A549 (cell line): ENCODE data around the gene TSHZ2. TPM values are rescaled to one million over a fixed set of nuclear protein-coding genes. Genes with fewer than 3 reads are reported as not detected.

Experiments
- ATAC-seq, 2 experiments: fragments of 200-7000 bp in 1 of 2; fragments of >200 bp in 1 of 2; cut with Nextera tagmentation in 1 of 2; cut with Tn5 transposase in 1 of 2; 3 replicates each; pipeline versions ENCODE4 v1.8.0 to v1.9.1; 2018 to 2020; ENCODE audit warnings: mild to moderate bottlenecking in 1 of 2, moderate library complexity in 1 of 2
- CTCF ChIA-PET: fragments of 300-600 bp; sonication (Branson Sonifier 250); formaldehyde crosslinking; extraction: SDS; loops from one replicate; lab custom pipeline; 2021; ENCODE audit warnings: antibody characterized with exemption, inconsistent platforms; lab: Yijun Ruan, JAX
- POLR2A ChIA-PET: fragments of 350-600 bp; formaldehyde crosslinking; extraction: SDS; loops from one replicate; lab custom pipeline; 2021; ENCODE audit warnings: antibody characterized with exemption, inconsistent platforms; lab: Yijun Ruan, JAX
- DNase-seq, 2 experiments: peaks; one replicate each; pipeline versions ENCODE4 v3.0.0 to v3.0.0-alpha.2; 2011 to 2016; ENCODE audit warnings: low read depth in 1 of 2, low spot score in 1 of 2
- FAIRE-seq: peaks from 2 replicates; lab custom pipeline; 2011; peaks lifted over from hg19 to GRCh38; lab: Jason Lieb, UNC
- H3K27ac ChIP-seq, 2 experiments: fragments of >200 bp; sonication (Bioruptor Twin); formaldehyde crosslinking; 3 replicates each; pipeline ENCODE4 v1.5.1; 2016 to 2017
- H3K4me1 ChIP-seq: fragments of >200 bp; sonication (Bioruptor Twin); formaldehyde crosslinking; 3 replicates; pipeline ENCODE4 v1.6.1; 2016
- H3K4me2 ChIP-seq: fragments of >200 bp; sonication (Bioruptor Twin); formaldehyde crosslinking; 3 replicates; pipeline ENCODE4 v1.6.1; 2016
- H3K4me3 ChIP-seq: fragments of >200 bp; sonication (Bioruptor Twin); formaldehyde crosslinking; 3 replicates; pipeline ENCODE4 v1.5.1; 2016
- H3K9me3 ChIP-seq: fragments of >200 bp; sonication (Bioruptor Twin); formaldehyde crosslinking; 3 replicates; pipeline ENCODE4 v1.6.1; 2016
- CEBPB ChIP-seq, 2 experiments: fragments of >200 bp in 1 of 2; sonication (Bioruptor Twin) in 1 of 2; formaldehyde crosslinking in 1 of 2; IDR thresholded peaks; 2 replicates each; pipeline ENCODE4 v1.6.1; 2012 to 2016
- CHD2 ChIP-seq: fragments of 150-350 bp; IDR thresholded peaks from 2 replicates; pipeline ENCODE4 v1.6.1; 2014; ENCODE audit warnings: low read length; ENCODE audit not compliant: partially characterized antibody
- EHF ChIP-seq: fragments of 250-450 bp; sonication (Bioruptor Pico); IDR thresholded peaks from 2 replicates; pipeline ENCODE4 v1.5.0; 2020; ENCODE audit warnings: mild to moderate bottlenecking
- JUN ChIP-seq, 2 experiments: fragments of >200 bp; sonication (Bioruptor Twin); formaldehyde crosslinking; IDR thresholded peaks; 2 replicates in 1 of 2; 3 replicates in 1 of 2; pipeline ENCODE4 v1.6.1; 2016 to 2017
- MAZ ChIP-seq: fragments of 150-350 bp; IDR thresholded peaks from 2 replicates; pipeline ENCODE4 v1.6.1; 2014; ENCODE audit warnings: antibody characterized with exemption, low read depth, low read length, borderline replicate concordance
- PHF8 ChIP-seq: fragments of 200-600 bp; sonication (generic); IDR thresholded peaks from 2 replicates; pipeline ENCODE4 v1.6.1; 2016; ENCODE audit warnings: low read depth, mild to moderate bottlenecking, antibody characterized with exemption, moderate library complexity, borderline replicate concordance
- RFX5 ChIP-seq: fragments of 450-650 bp; IDR thresholded peaks from 2 replicates; pipeline ENCODE4 v1.7.1; 2014; ENCODE audit warnings: antibody characterized with exemption, mild to moderate bottlenecking, moderate library complexity
- SMC3 ChIP-seq: fragments of >200 bp; sonication (Bioruptor Twin); formaldehyde crosslinking; IDR thresholded peaks from 3 replicates; pipeline ENCODE4 v1.6.1; 2018; ENCODE audit warnings: inconsistent platforms
- TP53 ChIP-seq: fragments of 250-450 bp; sonication (Bioruptor Pico); IDR thresholded peaks from 2 replicates; pipeline ENCODE4 v1.5.0; 2021; ENCODE audit warnings: mild to moderate bottlenecking, moderate library complexity
- ZFP36 ChIP-seq: fragments of 450-650 bp; IDR thresholded peaks from 2 replicates; pipeline ENCODE4 v1.6.1; 2014; ENCODE audit warnings: borderline replicate concordance; ENCODE audit not compliant: partially characterized antibody
- ZNF302 ChIP-seq: fragments of 250-450 bp; sonication (Bioruptor Pico); IDR thresholded peaks from 2 replicates; pipeline ENCODE4 v1.9.0; 2021; ENCODE audit warnings: inconsistent platforms, mild to moderate bottlenecking, moderate library complexity
- WGBS: methylation state at CpG from one replicate; pipeline ENCODE4 v1.1.6; 2017; ENCODE audit errors: missing lambda C conversion rate; 5-methylcytosine and 5-hydroxymethylcytosine counted together
- polyA plus RNA-seq, 4 experiments: library from polyadenylated mRNA; depleted of rRNA in 3 of 4; stranded (reverse); fragments of >200 nt; fragmentation: RNase III in 1 of 4; extraction: RNeasy Plus Mini Kit Qiagen cat#74134 plus additional on column Dnase treatment in 1 of 4; gene quantifications; 2 replicates in 3 of 4; 3 replicates in 1 of 4; pipeline ENCODE4 v1.2.3, GENCODE V29; 2011 to 2017
- TF ChIP-seq, protein P1 (sequence below): IDR thresholded peaks from 2 replicates; pipeline ENCODE4 v1.6.1; 2012; ENCODE audit warnings: low read depth, borderline replicate concordance
- TF ChIP-seq, protein P2 (sequence below): fragments of 150-350 bp; IDR thresholded peaks from 2 replicates; pipeline ENCODE4 v1.6.1; 2014; ENCODE audit warnings: low read depth, mild to moderate bottlenecking, low read length
- TF ChIP-seq, protein P3 (sequence below): IDR thresholded peaks from 2 replicates; pipeline ENCODE4 v1.6.1; 2012
- TF ChIP-seq, protein P4 (sequence below): fragments of 250-450 bp; sonication (Bioruptor Pico); IDR thresholded peaks from 2 replicates; pipeline ENCODE4 v1.5.0; 2021; ENCODE audit warnings: mild to moderate bottlenecking, moderate library complexity, borderline replicate concordance

TSHZ2 gene
- polyA plus RNA-seq, 2 of the 4 experiments (the other 2 are of a cell fraction): not detected

DNA sequence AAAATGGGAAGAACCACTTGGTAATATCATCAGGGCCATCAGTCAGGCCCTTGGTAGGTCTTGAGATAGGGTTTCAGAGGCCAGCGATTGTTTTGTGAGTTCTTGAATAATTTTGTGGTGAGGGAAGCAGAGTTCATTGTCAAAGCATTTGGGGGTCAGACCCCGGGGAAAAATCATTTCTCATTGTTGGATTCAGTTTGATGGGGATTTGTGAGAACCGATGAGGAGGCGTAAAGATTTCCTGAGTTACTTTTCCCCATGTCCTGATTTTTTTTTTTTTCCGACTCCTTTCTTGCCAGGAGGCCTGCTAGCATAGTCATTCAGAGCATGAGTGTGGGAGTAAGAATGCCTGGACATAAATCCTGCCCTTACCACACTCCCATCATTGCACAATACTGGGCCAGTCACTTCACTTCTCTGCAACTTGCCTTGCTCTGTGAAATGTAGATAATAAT is 60.3 kb downstream of the TSHZ2 start:
- ChIA-PET CTCF (interaction anchor here (0.6 kb wide), 1 partner anchor 514 kb away, joined by 3 read pairs; no protein-coding TSS in a partner anchor), POLR2A (no interaction called here)
- H3K4me1 ChIP-seq: no peaks in the 10 kb centered on the region
- no peak for ATAC-seq
- DNase-seq: no peak
- FAIRE-seq: no peak
- no peak overlapping the region for H3K4me3 ChIP-seq
- WGBS: 14% methylated on average over 5 of the region's 5 CpGs
- no peak overlapping the region for H3K27ac ChIP-seq
- TF ChIP-seq, protein P1, sequence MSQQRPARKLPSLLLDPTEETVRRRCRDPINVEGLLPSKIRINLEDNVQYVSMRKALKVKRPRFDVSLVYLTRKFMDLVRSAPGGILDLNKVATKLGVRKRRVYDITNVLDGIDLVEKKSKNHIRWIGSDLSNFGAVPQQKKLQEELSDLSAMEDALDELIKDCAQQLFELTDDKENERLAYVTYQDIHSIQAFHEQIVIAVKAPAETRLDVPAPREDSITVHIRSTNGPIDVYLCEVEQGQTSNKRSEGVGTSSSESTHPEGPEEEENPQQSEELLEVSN: no peak
- TF ChIP-seq CEBPB (IDR thresholded peaks at IDR 0.05): no peak
- TF ChIP-seq, protein P2, sequence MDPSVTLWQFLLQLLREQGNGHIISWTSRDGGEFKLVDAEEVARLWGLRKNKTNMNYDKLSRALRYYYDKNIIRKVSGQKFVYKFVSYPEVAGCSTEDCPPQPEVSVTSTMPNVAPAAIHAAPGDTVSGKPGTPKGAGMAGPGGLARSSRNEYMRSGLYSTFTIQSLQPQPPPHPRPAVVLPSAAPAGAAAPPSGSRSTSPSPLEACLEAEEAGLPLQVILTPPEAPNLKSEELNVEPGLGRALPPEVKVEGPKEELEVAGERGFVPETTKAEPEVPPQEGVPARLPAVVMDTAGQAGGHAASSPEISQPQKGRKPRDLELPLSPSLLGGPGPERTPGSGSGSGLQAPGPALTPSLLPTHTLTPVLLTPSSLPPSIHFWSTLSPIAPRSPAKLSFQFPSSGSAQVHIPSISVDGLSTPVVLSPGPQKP: no peak
- TF ChIP-seq, all 56 proteins: peak for 0
- Histone ChIP-seq H3K9me3 (no peaks in the 10 kb centered on the region), H3K4me2 (no peak overlapping the region)

DNA sequence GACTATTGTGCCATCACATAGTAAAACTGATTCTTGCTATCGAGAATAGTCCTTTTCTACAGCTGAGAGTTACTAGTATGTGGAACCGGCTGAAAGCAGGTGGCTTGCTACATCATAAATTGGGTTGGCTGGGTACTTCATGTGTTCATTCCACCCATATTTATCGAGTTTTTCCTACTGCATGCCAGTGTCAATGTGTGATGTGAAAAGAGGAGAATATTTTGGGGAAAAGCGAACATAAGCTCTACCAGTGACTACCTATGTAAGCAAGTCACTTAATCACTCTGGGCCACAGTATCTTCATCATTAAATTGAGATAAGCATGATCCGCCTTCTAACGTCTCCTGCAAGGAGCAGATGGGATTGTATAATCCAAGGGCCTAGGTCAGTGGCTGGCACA is 61.0 kb downstream of the TSHZ2 start:
- no peak for DNase-seq
- no peaks in the 10 kb centered on the region for H3K4me1 ChIP-seq
- WGBS: 23% methylated on average over 6 of the region's 6 CpGs
- CTCF ChIA-PET: interaction anchor here (0.6 kb wide), 1 partner anchor 513 kb away, joined by 3 read pairs; no protein-coding TSS in a partner anchor
- POLR2A ChIA-PET: no interaction called here
- H3K9me3 ChIP-seq: no peaks in the 10 kb centered on the region
- ATAC-seq: no peak
- FAIRE-seq: no peak
- H3K4me3 ChIP-seq: no peak overlapping the region
- no peak overlapping the region for H3K4me2 ChIP-seq
- TF ChIP-seq EHF (CRISPR knock-in tag) (no peak), PHF8 (no peak), SMC3 (no peak), CHD2 (no peak), JUN (IDR thresholded peaks at IDR 0.05) (no peak), ZNF302 (CRISPR knock-in tag) (no peak), ZFP36 (no peak), RFX5 (no peak)
- TF ChIP-seq, protein P2: no peak
- TF ChIP-seq, protein P1: no peak
- TF ChIP-seq, all 56 proteins: peak for 0
- H3K27ac ChIP-seq: no peak overlapping the region

DNA sequence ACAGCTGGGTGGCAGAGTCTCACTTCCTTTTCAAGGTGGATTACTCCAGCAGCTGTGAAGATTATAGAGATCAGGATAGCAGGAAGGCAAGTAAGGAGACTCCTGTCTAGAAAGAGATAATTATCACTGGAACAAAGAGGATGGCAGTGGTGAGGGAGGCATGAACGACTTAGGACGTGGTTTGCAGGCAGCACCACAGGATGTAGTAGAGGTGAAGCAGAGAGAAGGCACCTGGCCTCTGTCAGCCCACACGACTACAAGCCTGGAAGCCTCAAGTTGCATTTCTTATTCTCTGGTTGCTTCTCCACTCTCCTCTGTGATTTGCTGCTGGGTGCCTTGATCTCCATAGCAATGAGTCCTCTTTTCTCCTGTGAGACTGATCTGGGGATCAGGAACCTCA is 62.7 kb downstream of the TSHZ2 start:
- TF ChIP-seq, protein P3, sequence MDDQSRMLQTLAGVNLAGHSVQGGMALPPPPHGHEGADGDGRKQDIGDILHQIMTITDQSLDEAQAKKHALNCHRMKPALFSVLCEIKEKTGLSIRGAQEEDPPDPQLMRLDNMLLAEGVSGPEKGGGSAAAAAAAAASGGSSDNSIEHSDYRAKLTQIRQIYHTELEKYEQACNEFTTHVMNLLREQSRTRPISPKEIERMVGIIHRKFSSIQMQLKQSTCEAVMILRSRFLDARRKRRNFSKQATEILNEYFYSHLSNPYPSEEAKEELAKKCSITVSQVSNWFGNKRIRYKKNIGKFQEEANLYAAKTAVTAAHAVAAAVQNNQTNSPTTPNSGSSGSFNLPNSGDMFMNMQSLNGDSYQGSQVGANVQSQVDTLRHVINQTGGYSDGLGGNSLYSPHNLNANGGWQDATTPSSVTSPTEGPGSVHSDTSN: no peak
- TF ChIP-seq, protein P4, sequence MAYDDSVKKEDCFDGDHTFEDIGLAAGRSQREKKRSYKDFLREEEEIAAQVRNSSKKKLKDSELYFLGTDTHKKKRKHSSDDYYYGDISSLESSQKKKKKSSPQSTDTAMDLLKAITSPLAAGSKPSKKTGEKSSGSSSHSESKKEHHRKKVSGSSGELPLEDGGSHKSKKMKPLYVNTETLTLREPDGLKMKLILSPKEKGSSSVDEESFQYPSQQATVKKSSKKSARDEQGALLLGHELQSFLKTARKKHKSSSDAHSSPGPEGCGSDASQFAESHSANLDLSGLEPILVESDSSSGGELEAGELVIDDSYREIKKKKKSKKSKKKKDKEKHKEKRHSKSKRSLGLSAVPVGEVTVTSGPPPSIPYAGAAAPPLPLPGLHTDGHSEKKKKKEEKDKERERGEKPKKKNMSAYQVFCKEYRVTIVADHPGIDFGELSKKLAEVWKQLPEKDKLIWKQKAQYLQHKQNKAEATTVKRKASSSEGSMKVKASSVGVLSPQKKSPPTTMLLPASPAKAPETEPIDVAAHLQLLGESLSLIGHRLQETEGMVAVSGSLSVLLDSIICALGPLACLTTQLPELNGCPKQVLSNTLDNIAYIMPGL (CRISPR knock-in tag): no peak
- TF ChIP-seq TP53 (no peak), CHD2 (no peak), RFX5 (no peak), MAZ (no peak)
- Histone ChIP-seq H3K9me3 (no peaks in the 10 kb centered on the region), H3K27ac (no peak overlapping the region), H3K4me1 (no peaks in the 10 kb centered on the region), H3K4me3 (no peak overlapping the region), H3K4me2 (no peak overlapping the region)
- DNase-seq (no peak), FAIRE-seq (no peak), ATAC-seq (no peak)
- 1% methylated on average over 3 of the region's 3 CpGs for WGBS
- ChIA-PET CTCF (interaction anchor here (1.3 kb wide), 1 partner anchor 123 kb away, joined by 3 read pairs; no protein-coding TSS in a partner anchor), POLR2A (no interaction called here)
